ENCODE results near the gene PRAMEF12. TPM values are rescaled to one million over a fixed set of nuclear protein-coding genes. Genes with fewer than 3 reads are reported as not detected.
"Not testable (repeated sequence)": the region's sequence is repeated elsewhere in the genome, so short reads cannot be mapped to it uniquely, and the experiment has no call there.

PRAMEF12 gene
- total RNA-seq, 1 donor from 2014 or later: not detected

DNA sequence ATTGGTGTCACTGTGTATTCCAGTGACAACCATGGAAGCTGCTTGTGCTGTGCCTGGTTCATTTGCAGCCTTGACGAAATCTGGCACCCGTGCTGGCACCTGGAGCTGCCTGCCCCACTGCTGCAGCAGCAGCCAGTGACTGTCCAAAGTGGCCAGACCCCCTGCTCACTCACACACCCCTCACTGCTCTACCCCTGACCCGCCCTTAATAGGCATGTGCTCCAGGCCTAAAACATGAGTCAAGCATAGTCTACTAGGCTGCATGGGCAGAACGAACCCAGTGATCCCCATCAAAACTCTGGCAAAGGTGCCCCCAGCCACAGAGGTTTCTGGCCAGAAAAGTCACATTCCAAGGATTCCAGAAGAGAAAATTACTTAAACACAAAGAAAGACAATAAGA, 25.4 kb downstream of the PRAMEF12 start:
- no peaks in the 10 kb centered on the region for H3K36me3 ChIP-seq
- no peak overlapping the region for H3K4me3 ChIP-seq
- H3K27me3 ChIP-seq: no peaks in the 10 kb centered on the region
- DNase-seq: no peak
- intact Hi-C loops (cut with DNase I): no loop called here
- TF ChIP-seq, protein P1, sequence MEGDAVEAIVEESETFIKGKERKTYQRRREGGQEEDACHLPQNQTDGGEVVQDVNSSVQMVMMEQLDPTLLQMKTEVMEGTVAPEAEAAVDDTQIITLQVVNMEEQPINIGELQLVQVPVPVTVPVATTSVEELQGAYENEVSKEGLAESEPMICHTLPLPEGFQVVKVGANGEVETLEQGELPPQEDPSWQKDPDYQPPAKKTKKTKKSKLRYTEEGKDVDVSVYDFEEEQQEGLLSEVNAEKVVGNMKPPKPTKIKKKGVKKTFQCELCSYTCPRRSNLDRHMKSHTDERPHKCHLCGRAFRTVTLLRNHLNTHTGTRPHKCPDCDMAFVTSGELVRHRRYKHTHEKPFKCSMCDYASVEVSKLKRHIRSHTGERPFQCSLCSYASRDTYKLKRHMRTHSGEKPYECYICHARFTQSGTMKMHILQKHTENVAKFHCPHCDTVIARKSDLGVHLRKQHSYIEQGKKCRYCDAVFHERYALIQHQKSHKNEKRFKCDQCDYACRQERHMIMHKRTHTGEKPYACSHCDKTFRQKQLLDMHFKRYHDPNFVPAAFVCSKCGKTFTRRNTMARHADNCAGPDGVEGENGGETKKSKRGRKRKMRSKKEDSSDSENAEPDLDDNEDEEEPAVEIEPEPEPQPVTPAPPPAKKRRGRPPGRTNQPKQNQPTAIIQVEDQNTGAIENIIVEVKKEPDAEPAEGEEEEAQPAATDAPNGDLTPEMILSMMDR (IDR thresholded peaks at IDR 0.05): no peak
- H3K9me3 ChIP-seq: no peaks in the 10 kb centered on the region
- no peaks in the 10 kb centered on the region for H3K4me1 ChIP-seq
- ATAC-seq: no peak
- no peak overlapping the region for H3K27ac ChIP-seq

DNA sequence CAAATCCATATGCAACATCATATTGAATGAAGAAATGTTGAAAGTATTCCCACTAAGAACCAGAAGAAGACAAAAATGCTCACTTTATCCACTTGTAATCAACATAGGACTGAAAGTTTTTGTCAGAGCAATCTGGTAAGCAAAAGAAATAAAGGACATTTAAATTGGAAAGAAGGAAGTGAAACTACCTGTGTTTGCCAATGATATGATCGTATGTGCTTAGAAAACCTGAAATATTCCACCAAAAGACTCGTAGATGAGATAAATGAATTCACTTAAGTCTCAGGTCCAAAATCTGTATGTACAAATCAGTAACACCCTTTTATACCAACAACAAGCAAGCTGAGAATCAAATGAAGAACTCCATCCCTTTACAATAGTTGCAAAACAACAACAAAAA, 26.2 kb downstream of the PRAMEF12 start:
- ATAC-seq (no peak), DNase-seq (no peak)
- Histone ChIP-seq H3K36me3 (no peaks in the 10 kb centered on the region), H3K4me1 (no peaks in the 10 kb centered on the region), H3K9me3 (no peaks in the 10 kb centered on the region), H3K27me3 (no peaks in the 10 kb centered on the region), H3K4me3 (no peak overlapping the region), H3K27ac (no peak overlapping the region)
- TF ChIP-seq, protein P1 (IDR thresholded peaks at IDR 0.05): no peak
- intact Hi-C loops (cut with DNase I): no loop called here

DNA sequence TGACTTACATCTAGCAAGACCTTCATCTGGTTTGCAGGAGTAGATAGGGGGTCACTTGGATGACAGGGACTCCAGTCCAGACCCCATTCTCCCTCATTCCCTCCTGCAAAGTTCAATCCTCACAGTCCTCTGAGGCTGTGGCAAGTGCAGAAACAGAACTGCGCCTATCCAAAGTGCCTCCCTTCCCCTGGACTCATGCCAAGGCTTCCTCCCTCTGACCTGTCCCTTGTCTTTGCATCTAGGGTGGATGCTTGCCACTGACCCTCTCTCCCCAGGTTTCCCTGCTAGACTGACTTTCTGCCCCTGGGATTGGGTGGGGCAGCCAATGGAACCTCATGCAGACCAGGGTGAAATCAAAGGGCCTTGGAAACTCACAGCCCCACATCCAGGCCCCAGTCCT, 36.4 kb downstream of the PRAMEF12 start:
- no peak for DNase-seq
- intact Hi-C loops (cut with DNase I): no loop called here
- H3K27me3 ChIP-seq: no peaks in the 10 kb centered on the region
- no peak overlapping the region for H3K4me3 ChIP-seq
- H3K9me3 ChIP-seq: no peaks in the 10 kb centered on the region
- ATAC-seq: no peak
- H3K27ac ChIP-seq: no peak overlapping the region
- no peaks in the 10 kb centered on the region for H3K4me1 ChIP-seq
- TF ChIP-seq, protein P1 (IDR thresholded peaks at IDR 0.05): no peak
- H3K36me3 ChIP-seq: no peaks in the 10 kb centered on the region

DNA sequence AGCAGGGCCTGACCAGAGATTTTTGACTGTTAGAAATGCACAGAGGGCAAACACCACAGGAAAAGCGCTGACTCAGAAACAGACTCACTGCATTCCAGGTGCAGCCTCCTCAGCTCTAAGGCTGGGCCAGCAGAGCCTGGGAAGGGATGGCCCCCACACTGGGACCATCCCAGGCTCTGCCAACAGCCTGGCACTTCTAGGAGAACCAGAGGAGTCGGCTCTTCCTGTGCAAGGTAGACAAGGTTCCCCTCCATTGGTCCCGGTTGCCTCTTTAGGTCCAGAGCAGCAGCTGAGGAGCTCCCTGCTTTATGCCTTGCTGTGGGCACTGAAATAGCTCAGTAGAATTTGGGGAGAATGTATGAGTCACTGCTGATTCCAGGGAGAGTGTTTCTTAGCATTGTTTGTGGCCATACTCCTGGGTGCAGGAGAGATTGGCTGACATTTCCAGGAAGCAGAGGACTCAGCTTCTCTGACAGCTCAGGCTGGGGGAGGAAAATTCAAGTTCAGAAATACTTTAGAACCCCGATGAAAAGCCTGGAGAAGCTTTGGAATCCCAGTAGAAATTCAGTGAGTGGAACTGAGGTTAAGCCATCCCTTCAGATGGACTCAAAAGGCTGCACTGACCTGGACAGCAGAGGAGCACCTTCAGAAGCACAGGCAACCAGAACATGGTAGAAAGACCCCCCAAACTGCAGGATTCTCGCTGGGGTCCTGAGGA, 37.3 kb downstream of the PRAMEF12 start:
- Histone ChIP-seq H3K27ac (no peak overlapping the region), H3K4me3 (no peak overlapping the region), H3K27me3 (no peaks in the 10 kb centered on the region), H3K36me3 (no peaks in the 10 kb centered on the region), H3K9me3 (no peaks in the 10 kb centered on the region), H3K4me1 (no peaks in the 10 kb centered on the region)
- DNase-seq (no peak), ATAC-seq (no peak)
- intact Hi-C loops (cut with DNase I): no loop called here
- TF ChIP-seq, protein P1 (IDR thresholded peaks at IDR 0.05): no peak

DNA sequence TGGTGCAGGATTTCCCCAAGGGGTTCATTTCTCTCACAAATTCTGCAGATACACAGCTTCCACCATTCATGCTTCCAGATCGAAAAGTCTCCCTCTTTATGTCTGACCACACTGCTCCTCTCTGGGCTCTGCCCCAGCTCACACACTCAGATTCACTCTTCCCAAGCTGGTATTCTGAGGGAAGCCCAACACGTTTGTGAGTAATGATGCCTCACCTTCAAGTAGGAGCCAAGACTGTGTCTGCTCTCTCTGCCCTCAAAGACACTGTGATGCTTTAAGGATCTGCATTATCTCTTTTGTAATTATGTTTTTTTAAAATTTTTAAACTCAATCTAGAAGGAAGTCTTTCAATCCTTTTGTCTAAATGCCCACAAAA, 37.9 kb downstream of the PRAMEF12 start:
- ATAC-seq: no peak
- TF ChIP-seq, protein P1 (IDR thresholded peaks at IDR 0.05): no peak
- no peak overlapping the region for H3K4me3 ChIP-seq
- H3K36me3 ChIP-seq: no peaks in the 10 kb centered on the region
- H3K4me1 ChIP-seq: no peaks in the 10 kb centered on the region
- no peak for DNase-seq
- intact Hi-C loops (cut with DNase I): no loop called here
- H3K27ac ChIP-seq: no peak overlapping the region
- H3K27me3 ChIP-seq: no peaks in the 10 kb centered on the region
- no peaks in the 10 kb centered on the region for H3K9me3 ChIP-seq

DNA sequence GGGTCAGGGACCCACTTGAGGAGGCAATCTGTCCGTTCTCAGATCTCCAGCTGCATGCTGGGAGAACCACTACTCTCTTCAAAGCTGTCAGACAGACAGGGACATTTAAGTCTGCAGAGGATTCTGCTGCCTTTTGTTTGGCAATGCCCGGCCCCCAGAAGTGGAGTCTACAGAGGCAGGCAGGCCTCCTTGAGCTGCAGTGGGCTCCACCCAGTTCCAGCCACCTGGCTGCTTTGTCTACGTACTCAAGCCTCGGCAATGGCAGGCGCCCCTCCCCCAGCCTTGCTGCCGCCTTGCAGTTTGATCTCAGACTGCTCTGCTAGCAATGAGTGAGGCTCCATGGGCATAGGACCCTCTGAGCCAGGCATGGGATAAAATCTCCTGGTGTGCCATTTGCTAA, 45.5 kb downstream of the PRAMEF12 start:
- peaks cover 14% of the 10 kb centered on the region for H3K27me3 ChIP-seq
- H3K36me3 ChIP-seq; H3K27ac ChIP-seq; intact Hi-C loops (cut with DNase I); DNase-seq; H3K4me1 ChIP-seq; ATAC-seq; H3K4me3 ChIP-seq; H3K9me3 ChIP-seq: not testable (repeated sequence)

Other genes with a start within 250 kb of the PRAMEF12 start
- 106 TPM for gene DHRS3, start 155.5 kb upstream of the PRAMEF12 start, total RNA-seq
- gene AADACL4, start 129.7 kb upstream of the PRAMEF12 start, total RNA-seq: not detected
- not detected for gene AADACL3, start 57.6 kb upstream of the PRAMEF12 start, total RNA-seq
- not detected for gene CFAP107, start 27.5 kb upstream of the PRAMEF12 start, total RNA-seq
- gene PRAMEF1, start 17.7 kb downstream of the PRAMEF12 start, total RNA-seq: not detected
- gene PRAMEF11, start 57.7 kb downstream of the PRAMEF12 start, total RNA-seq: not detected
- not detected for gene HNRNPCL1, start 75.0 kb downstream of the PRAMEF12 start, total RNA-seq
- not detected for gene PRAMEF2, start 83.3 kb downstream of the PRAMEF12 start, total RNA-seq
- gene PRAMEF4, start 112.5 kb downstream of the PRAMEF12 start, total RNA-seq: not detected
- gene PRAMEF10, start 124.5 kb downstream of the PRAMEF12 start, total RNA-seq: not detected
- gene PRAMEF7, start 142.9 kb downstream of the PRAMEF12 start, total RNA-seq: not detected
- gene PRAMEF6, start 173.8 kb downstream of the PRAMEF12 start, total RNA-seq: not detected

Data from upper lobe of right lung (tissue), 1 donor.